Activated T-helper 9 cell treated with anti-CD3 and anti-CD28 coated beads, Interleukin-2, amount 50 U/mL, for 16 hours (primary cell): ENCODE results near the gene XXYLT1.
A peak's percentile ranks its signal among the peaks of the same experiment; 100 is the strongest.
"Not testable (repeated sequence)": the region's sequence is repeated elsewhere in the genome, so short reads cannot be mapped to it uniquely, and the experiment has no call there.

ENCODE experiments used
- DNase-seq: peaks from one replicate; pipeline ENCODE4 v3.0.0-alpha.2; 2020; ENCODE audit warnings: low read depth

Gene XXYLT1

DNA sequence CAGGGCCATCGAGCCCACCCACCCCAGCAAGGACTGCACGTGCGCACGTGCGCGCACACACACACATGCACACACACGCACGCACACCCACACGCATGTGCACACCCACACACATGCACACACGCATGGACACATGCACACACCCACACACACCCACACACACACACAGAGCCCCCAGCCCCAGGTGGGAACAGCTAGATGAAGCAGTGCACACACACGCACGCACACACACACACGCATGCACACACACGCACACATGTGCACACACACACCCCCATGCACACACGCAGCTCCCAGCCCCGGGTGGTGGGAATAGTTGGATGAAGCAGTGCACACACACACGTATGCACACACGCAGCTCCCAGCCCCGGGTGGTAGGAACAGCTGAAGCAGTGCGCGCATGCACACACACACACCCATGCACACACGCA, 158.6 kb downstream of the XXYLT1 start:
- DNase-seq = no peak

DNA sequence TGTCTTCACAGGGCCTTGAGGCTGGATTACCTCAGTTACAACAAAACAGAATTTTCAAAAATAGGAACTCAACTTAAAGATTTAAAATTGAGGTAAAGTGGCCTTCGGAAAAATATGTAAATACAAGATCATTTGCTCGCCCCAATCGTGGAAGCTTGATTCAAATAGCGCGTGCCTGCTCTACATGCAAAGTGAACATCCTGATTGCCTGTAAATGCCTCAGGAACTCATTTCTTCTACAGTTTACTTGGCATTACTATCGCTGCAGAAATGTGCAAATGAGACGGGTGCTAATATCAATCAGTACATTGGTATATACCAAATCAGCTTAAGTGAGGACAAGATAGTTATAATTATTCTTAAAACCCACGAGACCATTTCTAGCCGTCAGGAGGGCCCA, 159.2 kb downstream of the XXYLT1 start:
- no peak for DNase-seq

DNA sequence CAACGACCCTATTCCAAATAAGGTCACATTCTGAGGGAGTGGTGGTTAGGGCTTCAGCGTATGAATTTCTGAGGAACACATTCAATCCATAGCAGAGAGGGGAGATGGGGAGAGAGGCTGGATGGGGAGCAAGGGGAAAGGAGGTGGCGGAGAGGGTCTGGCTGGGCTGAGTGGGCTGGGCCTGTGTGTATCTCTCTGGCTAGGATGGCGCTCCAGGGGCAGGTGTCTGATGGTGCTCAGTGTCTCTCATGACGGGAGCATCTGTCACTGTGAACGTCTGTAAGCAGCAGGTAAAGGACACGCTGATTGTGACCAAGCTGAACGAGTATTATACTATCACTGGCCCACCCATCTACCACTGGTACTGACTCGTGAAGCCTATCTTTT, 159.6 kb downstream of the XXYLT1 start:
- DNase-seq = no peak

DNA sequence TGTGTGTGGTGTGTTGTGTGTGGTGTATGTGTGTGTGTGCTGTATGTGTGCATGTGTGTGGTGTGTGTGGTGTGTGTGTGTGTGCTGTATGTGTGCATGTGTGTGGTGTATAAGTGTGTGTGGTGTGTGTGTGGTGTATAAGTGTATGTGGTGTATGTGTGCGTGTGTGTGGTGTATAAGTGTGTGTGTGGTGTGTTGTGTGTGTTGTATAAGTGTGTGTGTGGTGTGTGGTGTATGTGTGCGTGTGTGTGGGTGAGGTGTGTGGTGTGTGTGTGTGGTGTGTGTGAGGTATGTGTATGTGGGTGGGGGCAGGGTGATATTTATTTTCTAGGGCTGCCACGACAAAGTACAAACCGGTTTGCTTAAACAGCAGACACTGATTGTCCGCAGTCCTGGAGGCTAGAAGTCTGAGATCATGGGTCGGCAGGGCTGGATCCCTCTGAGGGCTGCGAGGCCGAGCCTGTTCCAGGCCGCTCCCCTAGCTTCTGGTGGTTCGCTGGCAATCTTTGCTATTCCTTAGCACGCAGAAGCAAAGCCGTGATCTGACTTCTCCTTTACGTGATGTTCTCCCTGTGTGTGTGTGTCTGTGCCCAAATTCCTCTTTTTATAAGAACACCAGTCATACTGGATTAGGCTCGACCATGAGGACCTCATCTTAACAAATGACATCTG, 160.2 kb downstream of the XXYLT1 start:
- DNase-seq = no peak

DNA sequence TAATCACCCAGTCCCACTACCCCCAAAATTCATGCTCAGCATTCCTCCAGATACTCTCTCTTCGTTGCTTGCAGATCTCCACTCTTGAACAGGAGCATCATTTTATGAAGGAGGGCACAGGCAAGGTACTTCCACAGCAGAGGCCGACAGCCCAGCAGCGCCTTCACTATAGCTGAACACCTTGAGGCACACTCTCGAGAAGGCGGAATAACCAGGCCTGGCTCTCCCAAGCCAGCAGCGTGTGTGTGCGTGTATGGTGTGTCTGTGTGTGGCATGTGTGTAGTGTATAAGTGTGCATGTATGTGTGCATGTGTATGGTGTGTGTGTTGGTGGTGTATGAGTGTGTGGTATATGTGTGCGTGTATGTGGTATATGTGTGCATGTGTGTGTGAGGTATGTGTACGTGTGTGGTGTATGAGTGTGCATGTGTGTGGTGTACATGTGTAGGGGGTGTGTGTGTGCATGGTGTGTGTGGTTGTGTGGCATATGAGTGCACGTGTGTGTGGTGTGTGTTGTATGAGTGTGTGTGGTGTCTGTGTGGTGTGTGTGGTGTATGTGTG, 161.8 kb downstream of the XXYLT1 start:
- no peak for DNase-seq

DNA sequence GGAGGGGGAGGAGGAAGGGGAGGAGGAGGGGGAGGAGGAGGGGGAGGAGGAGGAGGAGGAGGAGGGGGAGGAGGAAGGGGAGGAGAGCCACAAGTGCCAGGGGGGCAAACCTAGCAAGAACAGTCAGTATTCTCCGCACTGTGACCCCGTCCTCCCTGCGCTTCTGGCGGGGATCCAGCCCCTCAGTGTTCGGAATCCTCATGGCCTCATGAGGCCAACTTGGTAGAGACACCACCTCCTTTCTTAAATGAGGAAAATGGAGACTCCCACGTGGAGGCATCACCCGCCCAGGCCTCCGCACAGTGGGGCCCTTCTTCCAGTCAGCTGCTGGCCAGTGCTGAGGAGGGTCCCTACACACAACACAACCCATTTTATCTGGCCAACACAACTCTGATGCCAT, 163.4 kb downstream of the XXYLT1 start:
- no peak for DNase-seq

DNA sequence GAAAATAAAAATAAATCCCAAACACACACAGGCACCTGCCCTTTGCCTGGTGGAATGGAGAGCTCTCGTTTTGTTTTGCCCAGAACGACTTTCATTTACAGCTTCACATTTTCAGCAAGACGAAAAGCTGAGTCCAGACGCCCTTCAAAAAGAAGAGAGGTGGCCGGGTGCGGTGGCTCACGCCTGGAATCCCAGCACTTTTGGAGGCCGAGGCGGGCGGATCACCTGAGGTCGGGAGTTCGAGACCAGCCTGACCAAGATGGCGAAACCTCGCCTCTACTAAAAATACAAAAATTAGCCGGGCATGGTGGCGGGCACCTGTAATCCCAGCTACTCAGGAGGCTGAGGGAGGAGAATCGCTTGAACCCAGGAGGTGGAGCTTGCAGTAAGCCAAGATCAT, 163.9 kb downstream of the XXYLT1 start:
- DNase-seq = not testable (repeated sequence)

DNA sequence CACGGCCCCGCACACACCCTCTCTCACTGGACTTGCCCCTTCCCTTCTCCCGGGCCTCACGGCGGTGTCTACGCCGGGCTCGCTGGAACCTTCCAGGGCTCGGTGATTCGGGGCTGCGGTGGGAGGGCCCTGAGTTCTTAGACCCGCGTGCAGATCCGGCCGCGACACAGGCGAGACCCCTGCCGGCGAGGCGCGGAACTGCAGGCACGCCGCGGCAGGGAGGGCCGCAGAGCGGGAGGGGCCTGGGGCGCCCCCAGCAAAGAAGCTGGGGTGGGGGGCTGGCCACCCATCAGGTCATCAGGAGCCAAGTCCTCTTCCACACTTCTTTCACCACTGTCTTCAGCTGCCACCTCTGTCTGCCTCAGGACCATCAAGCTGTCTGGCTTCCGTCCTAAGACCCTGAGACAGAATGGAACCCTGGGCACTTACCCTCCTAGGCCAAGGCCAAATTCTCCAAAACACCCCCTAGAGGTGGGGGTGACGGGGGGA, 164.5 kb downstream of the XXYLT1 start:
- peak; percentile 53 for DNase-seq

DNA sequence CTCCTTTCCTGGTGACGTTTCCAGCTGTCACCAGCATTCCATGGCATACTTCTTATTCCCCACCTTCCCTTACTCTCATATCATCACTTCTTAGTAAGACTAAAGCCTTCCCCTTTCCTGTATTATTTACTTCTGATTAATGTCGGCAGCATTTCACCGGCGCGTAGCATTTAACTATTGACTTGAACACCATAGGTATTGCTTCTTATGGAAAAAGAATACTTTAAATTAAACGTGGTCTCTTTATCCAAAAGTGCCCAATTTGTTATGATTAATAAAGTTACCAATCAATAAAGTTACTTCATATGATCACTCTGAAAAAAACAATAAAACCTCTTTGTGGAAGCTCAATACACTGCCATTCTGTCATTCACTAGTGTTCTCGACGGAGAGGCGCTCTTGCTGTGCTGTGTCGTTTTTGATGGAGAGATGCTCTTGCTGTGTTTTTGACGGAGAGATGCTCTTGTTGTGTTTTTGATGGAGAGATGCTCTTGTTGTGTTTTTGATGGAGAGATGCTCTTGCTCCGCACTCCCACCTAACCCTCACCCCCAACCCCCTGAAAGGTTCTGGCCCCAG, 165.0 kb downstream of the XXYLT1 start:
- no peak for DNase-seq

DNA sequence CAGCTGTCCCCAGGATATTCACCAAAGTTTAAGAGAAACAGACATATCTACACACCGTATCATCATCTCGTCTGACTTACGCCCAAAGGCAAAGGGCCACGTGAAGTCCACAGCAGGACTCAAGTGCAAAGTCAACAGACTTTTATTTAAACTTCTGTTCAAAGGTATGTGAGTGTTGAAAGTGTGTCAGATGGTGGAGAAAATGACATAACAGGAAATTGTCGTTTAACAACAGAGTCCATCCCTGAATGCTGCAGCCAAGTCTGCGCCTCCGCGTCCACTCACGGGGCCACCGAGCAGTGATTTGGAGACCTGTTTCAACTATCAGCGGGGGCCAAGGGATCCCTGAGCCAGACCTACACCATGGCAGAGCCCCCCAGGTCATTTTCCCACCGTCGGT, 165.6 kb downstream of the XXYLT1 start:
- no peak for DNase-seq

DNA sequence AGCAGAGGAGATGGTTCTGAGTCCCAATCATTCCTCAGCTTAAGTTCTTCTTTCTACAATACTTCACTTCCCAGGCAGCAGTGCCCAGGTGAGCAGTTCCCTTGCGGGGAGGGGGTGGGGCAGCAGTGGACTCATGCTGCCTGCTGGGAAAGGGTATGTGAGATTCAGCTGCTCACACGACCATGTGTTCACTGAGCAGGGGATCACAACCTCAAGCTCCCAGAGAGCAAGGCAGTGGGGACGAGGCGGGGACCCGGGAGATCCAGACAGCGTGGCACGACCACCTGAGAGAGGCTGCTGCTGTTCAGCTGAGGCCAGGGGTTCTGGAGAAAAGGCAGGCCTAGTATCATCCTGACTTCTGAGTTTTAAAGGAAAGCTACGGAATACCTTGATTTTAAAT, 166.6 kb downstream of the XXYLT1 start:
- no peak for DNase-seq

DNA sequence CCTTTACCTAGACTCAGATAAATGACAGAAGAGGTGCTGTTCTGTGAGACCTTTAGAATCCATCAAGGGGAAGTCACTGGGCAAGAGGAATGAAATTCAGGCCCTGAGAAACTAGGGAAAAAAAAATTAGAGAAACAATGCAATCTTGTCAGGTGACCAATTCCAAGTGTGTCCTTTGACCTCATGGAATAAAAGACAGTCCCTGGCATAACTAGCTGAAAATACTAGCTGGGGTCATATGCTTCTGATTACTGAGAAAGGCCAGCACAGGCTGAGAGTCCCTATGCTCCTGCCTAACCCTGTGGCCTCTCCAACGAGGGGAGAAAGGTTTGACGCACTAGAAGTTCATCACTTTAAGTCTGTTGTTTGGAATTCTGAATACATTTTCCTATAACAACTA, 167.3 kb downstream of the XXYLT1 start:
- no peak for DNase-seq

DNA sequence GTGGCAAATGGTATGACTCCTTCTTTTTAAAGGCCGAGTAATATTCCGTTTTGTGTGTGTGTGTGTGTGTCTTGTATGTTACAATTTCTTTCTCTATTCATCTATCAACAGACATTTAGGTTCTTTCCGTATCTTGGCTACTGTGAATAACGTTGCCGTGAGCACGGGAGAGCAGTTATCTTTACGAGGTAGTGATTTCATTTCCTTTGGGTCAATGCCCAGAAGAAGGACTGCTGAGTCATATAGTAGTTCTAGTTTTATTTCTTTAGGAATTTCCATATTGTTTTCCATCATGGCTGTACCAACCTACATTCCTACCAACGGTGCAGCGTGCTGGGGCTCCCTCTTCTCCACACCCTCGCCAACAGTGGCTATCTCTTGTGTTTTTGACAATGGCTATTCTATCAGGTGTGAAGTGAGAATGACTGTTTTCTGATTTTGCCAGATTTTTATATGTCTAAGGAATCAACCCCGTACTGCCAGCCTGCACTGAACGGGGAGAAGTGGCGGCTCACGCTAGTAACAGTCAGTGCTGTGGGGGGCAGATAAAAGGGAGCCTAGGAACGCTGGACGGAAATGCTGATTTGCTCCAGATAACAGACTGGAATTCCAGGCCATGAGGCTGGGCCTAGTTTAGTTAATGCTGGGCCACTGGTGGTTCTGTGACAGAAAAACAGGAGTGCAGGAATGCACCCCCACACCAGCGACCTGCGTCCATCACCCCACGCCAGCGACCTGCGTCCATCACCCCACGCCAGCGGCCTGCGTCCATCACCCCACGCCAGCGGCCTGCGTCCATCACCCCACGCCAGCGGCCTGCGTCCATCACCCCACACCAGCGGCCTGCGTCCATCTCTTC, 168.1 kb downstream of the XXYLT1 start:
- DNase-seq = no peak

DNA sequence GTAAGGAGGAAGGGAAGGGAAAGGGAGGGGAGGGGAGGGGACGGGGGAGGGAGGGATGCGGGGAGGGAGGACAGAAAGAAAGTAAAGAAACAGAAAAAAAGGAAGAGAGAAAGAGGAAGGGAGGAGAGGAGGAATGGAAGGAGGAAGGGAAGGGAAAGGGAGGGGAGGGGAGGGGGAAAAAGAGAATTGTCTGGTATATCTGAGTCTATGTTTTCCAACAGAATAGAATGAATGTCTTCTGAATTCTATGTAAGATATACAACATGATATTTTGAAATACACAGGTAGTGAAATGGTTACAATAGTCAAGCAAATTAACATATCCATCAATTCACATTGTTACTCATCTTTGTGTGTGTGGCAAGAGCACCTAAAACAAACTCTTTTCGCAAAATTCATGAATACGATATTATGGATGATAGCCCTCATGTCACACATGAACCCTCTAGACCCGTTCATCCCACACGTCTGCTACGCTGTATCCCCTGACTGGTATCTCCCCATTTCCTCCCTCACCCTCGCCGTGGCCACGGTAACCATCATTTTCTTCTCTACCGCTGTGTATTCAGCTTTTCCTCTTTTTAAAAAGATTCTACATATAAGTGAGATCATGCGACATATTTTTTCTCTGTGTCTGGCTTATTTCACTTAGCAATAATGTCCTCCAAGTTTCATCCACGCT, 168.9 kb downstream of the XXYLT1 start:
- no peak for DNase-seq

DNA sequence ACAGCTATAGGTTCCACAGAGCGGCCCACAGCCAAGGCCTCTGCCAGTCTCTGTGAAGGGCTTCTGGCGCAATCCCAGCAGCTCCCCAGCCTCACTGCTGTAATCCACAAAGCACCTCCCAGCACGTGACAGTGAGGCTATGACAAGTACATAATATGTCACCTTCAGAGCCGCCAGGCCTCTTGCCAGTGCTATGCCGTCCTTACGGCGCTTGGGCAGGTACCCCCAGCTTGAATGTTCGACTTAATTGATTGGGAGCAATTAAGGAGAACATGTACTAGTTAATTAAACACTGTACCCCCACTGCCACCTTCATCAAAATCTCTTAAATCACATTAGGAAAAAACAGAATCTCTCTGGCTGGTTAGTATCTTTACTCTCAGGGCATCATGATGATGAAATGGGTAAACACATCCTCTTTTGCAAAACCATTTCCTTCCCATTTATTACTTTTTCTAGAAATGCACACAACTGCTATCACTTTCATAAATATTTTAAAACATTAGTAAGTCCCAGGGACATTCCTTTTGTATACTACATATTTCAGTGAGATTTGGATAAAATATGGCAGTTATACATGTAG, 169.9 kb downstream of the XXYLT1 start:
- no peak for DNase-seq

DNA sequence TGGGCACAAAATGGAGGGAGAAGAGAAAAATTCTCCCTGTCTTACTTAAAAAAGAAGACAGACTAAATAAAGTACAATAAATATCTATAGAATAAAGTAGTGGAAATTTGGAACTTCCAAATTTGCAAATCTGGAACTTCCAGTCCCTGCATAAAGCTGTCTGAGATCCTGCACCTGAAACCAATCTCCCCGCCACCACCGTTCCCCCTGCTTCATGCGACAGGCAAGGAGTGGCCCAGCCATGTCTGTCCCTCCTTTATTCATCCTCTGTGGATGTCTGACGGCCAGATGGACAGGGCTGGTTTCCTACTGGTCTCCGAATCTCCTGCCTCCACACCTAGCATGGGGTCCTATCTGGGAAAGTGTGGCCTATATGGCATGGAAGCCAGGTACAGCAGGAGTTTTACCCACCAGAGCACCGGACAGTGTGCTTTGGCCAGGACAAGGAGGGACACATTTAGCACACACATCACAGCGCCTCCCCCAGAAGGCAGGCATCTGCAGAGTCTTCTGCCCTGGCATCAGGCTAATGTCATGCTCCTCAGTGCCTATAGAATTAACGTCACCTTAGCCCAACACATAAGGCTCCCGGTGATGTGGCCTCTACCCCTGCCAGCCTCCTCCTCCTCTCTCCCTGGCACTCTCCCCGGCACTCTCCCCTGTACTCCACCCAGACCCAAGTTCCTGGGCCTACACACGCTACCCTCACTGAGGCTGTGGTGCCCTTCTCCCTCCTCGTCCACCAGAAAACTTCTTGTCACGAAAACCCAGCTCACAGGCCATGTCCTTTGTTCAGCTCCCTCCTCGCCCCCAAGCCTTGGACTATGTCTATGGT, 170.8 kb downstream of the XXYLT1 start:
- DNase-seq = no peak

DNA sequence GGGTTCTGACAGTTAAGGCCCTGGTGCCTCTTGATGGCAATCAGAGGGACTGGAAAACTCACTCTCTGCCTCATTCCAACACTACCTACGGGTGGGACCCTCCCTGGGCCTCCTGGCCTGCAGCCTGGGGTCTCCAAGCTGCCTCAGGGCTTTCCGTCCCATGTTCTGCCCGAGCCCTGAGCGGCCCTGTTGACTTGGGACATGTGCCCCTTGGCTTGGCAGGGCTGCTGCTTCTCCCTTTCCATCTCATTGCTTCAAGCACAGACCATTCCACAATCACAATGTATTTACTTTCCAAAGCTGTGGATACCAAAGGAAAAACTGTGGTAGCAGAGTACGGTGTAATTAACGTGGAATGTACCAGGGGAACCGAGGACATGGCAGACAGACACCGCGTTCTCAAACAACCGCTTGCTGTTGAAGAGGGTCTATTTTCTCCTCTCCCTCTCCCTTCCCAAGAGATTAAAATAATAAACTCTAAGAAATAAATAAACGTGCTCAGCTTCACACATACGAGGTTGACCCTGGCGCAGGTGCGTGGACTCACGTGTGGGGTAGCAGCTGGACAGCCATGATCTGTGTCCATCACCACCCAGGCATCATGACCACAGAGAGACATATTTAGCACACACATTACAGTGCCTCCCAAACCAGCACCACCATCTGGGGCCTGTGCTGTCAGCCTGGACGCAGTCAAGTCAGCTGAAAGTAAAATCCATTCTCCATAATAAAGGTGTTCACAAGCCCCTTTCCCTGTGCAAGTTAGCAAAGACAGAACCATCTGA, 172.0 kb downstream of the XXYLT1 start:
- DNase-seq = no peak

DNA sequence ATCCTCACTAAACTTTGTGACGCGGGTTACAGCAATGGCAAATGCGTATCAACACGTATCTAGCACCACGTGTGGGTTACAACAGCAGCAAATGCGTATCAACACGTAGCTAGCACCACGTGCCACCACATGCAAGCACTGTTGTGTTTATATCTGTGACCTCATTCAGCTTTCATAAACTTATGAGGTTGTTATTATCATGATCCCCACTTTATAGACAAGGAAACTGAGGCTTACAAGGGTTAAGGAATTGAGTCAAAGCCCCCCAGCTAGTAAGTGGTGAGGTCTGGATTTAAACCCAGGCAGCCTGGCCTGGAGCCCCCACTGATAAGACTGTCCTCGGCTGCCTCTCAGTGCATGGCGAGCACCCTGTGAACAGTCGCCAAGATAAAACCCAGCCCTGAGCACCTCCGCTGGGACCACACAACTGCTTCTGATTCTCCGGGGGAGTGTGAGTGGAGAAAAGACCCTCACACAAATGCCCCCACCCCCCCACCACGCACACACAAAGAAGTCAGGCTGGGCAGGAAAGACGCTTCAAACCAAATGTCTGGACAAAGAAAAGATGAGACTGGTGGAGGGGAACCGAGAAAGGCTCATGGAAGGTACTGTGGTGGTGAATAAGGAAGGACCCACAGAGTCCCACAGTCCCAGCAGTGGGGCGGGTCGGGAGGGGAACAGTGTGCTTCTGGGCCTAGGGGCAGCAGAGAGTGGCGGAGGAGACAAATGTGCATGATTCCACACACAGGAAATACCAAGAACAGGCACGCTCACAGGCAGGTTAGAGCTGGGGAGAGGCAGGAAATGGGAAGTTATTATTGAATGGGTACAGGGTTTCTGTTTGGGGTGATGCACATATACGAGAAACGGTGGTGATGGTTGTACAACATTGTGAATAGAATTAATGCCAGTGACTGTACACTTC, 173.4 kb downstream of the XXYLT1 start:
- DNase-seq = no peak
